ENCODE results near the gene PRMT3. TPM values are rescaled to one million over a fixed set of nuclear protein-coding genes. Genes with fewer than 3 reads are reported as not detected.

Gene PRMT3
- total RNA-seq: 19.0 and 22.4 TPM in 2 replicates

DNA sequence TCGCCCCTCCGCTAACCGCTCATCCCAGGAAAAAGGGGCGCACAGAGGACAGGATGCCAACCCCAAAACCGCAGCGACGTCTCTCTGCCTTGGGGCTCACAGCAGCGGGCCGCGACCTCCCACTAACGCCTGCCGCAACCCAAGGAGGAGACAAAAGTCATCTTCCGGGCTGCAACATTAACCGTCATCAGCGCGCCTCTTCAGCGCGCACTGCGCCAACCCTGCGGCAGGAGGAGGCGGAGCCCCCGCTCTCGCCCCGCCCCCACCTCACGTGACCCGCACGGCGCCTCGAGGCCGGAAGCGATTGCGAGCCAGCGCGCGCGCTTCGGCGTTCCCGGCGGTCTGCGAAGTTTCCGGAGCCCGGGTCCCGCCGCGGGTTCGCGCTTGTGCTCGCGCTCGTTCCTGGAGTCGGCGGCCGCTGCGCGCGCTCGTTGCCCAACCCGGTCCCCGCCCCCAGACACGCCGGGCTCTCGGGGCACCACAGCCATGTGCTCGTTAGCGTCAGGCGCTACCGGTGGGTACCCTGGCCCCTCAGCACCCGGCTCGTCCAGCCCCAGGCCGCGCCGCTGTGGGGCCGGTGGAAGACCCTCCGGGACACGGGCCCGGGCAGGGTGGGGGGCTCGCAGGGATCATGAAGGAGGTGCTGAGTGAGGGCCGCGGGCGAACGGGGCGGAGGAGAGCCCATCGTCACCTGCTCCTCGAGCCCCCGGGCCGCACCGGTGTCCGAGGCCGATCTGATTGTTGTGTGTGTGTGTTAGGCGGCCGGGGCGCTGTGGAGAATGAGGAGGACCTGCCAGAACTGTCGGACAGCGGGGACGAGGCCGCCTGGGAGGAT lies at the start of gene PRMT3:
PRMT3 (plus strand) TSS at position 456 of the 835 bp plus-strand sequence; CDS start at position 487, 31 bp downstream.

GRCh38 chr11:20363500-20364340 lies 23.8 kb upstream of the PRMT3 start, which contains the start of gene HTATIP2:
Gene HTATIP2 (plus strand): TSS chr11:20363714. CDS start chr11:20364238, 524 bp downstream.

Other genes with a start within 250 kb of the PRMT3 start
- not detected in 2 replicates for gene DBX1, start 227.2 kb upstream of the PRMT3 start, total RNA-seq
- 25.2 and 43.4 TPM in 2 replicates for gene HTATIP2, start 24.0 kb upstream of the PRMT3 start, total RNA-seq
- not detected in 2 replicates for gene SLC6A5, start 211.9 kb downstream of the PRMT3 start, total RNA-seq

All from uterine smooth muscle cell (primary cell).